Nephron (organoid): ENCODE results near the gene DCTPP1.

Source experiments
- H3K27ac Mint-ChIP-seq, 3 experiments: 2 replicates each; pipeline ENCODE4 v1.8.0; 2020; ENCODE audit warnings: mixed read lengths in 3 of 3, mild to moderate bottlenecking in 2 of 3, moderate library complexity in 1 of 3
- H3K27me3 Mint-ChIP-seq: 2 replicates; pipeline ENCODE4 v1.8.0; 2021; ENCODE audit warnings: low read depth, mild to moderate bottlenecking, moderate library complexity, mixed read lengths
- H3K36me3 Mint-ChIP-seq: 2 replicates; pipeline ENCODE4 v1.8.0; 2020; ENCODE audit warnings: low read depth, mixed read lengths
- H3K4me1 Mint-ChIP-seq: 2 replicates; pipeline ENCODE4 v1.8.0; 2020; ENCODE audit warnings: mixed read lengths
- H3K4me3 Mint-ChIP-seq, 3 experiments: 2 replicates each; pipeline ENCODE4 v1.8.0; 2020; ENCODE audit warnings: mild to moderate bottlenecking in 3 of 3, mixed read lengths in 3 of 3, moderate library complexity in 2 of 3
- H3K9me3 Mint-ChIP-seq: 2 replicates; pipeline ENCODE4 v1.8.0; 2020; ENCODE audit warnings: mixed read lengths
- CTCF ChIP-seq, 3 experiments: fragments of 200-600 bp; sonication (generic); IDR thresholded peaks; one replicate each; pipeline ENCODE4 v1.5.0; 2021; ENCODE audit warnings: antibody characterized with exemption in 3 of 3; ENCODE audit not compliant: unreplicated experiment in 3 of 3

DCTPP1 gene

GRCh38 chr16:30444231-30445148 is 14.7 kb upstream of the DCTPP1 start:
- Mint-ChIP-seq H3K4me3 (peak overlapping the region; percentile 87 to 94 (median 88)), H3K36me3 (peaks cover 30% of the 10 kb centered on the region), H3K27ac (peak overlapping the region; percentile 81 to 89 (median 85)), H3K4me1 (peaks cover 17% of the 10 kb centered on the region), H3K9me3 (peaks cover 5% of the 10 kb centered on the region), H3K27me3 (peaks cover 7% of the 10 kb centered on the region)
- no peak for TF ChIP-seq CTCF (IDR thresholded peaks at IDR 0.05; ENCODE audit: unreplicated experiment in 3 of 3)

- peak overlapping the region in 2 of 3 experiments; percentile 27 to 40 for H3K27ac Mint-ChIP-seq
- peaks cover 17% of the 10 kb centered on the region for H3K4me1 Mint-ChIP-seq
- peaks cover 7% of the 10 kb centered on the region for H3K27me3 Mint-ChIP-seq
- peaks cover 30% of the 10 kb centered on the region for H3K36me3 Mint-ChIP-seq
- H3K4me3 Mint-ChIP-seq, result peak overlapping the region; percentile 87 to 94 (median 88)
- H3K9me3 Mint-ChIP-seq, result peaks cover 5% of the 10 kb centered on the region
- TF ChIP-seq CTCF (IDR thresholded peaks at IDR 0.05; ENCODE audit: unreplicated experiment in 3 of 3), result no peak
Measured at GRCh38 chr16:30443631-30444030, 13.8 kb upstream of the DCTPP1 start.

GRCh38 chr16:30439720-30440348 is 10.0 kb upstream of the DCTPP1 start:
- TF ChIP-seq CTCF (IDR thresholded peaks at IDR 0.05; ENCODE audit: unreplicated experiment in 3 of 3), result no peak
- H3K27ac Mint-ChIP-seq, result no peak overlapping the region
- H3K4me3 Mint-ChIP-seq, result no peak overlapping the region
- peaks cover 3% of the 10 kb centered on the region for H3K9me3 Mint-ChIP-seq
- peaks cover 2% of the 10 kb centered on the region for H3K27me3 Mint-ChIP-seq
- H3K36me3 Mint-ChIP-seq, result peaks cover 22% of the 10 kb centered on the region
- H3K4me1 Mint-ChIP-seq, result peaks cover 8% of the 10 kb centered on the region

- H3K36me3 Mint-ChIP-seq, result peaks cover 14% of the 10 kb centered on the region
- H3K4me3 Mint-ChIP-seq, result no peak overlapping the region
- H3K27ac Mint-ChIP-seq, result no peak overlapping the region
- H3K27me3 Mint-ChIP-seq, result peaks cover 4% of the 10 kb centered on the region
- no peak for TF ChIP-seq CTCF (IDR thresholded peaks at IDR 0.05; ENCODE audit: unreplicated experiment in 3 of 3)
- peaks cover under 1% of the 10 kb centered on the region for H3K9me3 Mint-ChIP-seq
- peaks cover 2% of the 10 kb centered on the region for H3K4me1 Mint-ChIP-seq
Measured at GRCh38 chr16:30438835-30439234, 9.0 kb upstream of the DCTPP1 start.

GRCh38 chr16:30437511-30438046 is 7.7 kb upstream of the DCTPP1 start:
- Mint-ChIP-seq H3K4me1 (no peaks in the 10 kb centered on the region), H3K27me3 (peaks cover 4% of the 10 kb centered on the region), H3K27ac (no peak overlapping the region), H3K9me3 (no peaks in the 10 kb centered on the region), H3K4me3 (no peak overlapping the region), H3K36me3 (peaks cover 4% of the 10 kb centered on the region)
- no peak for TF ChIP-seq CTCF (IDR thresholded peaks at IDR 0.05; ENCODE audit: unreplicated experiment in 3 of 3)
